Stimulated activated naive CD8-positive, alpha-beta T cell treated with anti-CD3 and anti-CD28 coated beads, Interleukin-15, Interleukin-2, amounts not matched to agents 100 ng/mL and 50 ng/mL, for 24 hours (primary cell): Measurements from ENCODE around the gene MYCBPAP.

Experiments
- H3K27ac Mint-ChIP-seq: one replicate; pipeline ENCODE4 v1.8.0; 2021; ENCODE audit warnings: mild to moderate bottlenecking, mixed read lengths
- H3K27me3 Mint-ChIP-seq: one replicate; pipeline ENCODE4 v1.8.0; 2021; ENCODE audit warnings: mixed read lengths
- H3K36me3 Mint-ChIP-seq: one replicate; pipeline ENCODE4 v1.8.0; 2021; ENCODE audit warnings: low read depth, mixed read lengths
- H3K4me1 Mint-ChIP-seq: one replicate; pipeline ENCODE4 v1.8.0; 2021; ENCODE audit warnings: low read depth, mixed read lengths
- H3K4me3 Mint-ChIP-seq: one replicate; pipeline ENCODE4 v1.8.0; 2021; ENCODE audit warnings: mild to moderate bottlenecking, mixed read lengths
- H3K9me3 Mint-ChIP-seq: one replicate; pipeline ENCODE4 v1.8.0; 2021; ENCODE audit warnings: mixed read lengths

The MYCBPAP gene

DNA sequence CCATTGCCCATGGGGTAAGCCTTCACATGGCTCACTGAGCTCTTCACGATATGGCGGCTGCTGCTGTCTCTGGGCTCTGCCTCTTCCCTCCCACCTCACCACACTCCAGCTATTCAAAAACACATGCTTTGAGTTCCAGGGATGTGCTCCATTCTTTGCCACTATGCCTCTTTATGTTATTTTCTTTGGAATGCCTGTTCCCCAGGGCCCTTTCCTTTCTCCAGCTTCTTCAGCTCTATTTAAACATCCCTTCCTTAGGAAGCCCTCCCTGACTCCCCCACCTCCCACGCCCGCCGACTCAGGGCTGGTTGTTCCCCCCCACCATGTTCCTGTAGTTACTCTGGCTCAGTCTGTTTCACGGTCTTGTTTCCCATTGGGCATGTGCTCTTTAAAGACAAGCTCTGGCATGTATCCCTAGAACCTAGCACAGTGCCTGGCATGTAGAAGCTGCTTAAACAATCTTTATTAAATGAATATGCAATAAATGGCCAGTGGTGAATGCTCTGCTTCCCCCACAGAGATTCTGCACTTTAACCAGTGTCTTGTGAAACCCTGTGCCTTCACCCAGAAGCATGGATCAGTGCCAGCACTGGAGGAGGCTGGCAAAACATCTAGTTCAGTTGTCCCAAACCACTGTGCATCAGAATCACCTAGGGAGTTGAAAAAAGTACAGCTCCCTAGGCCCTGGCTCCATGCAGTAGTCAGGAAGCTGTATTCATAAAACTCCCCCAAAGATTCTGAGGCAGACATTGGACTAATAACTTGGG, 6.9 kb downstream of the MYCBPAP start:
- Mint-ChIP-seq H3K36me3 (no peaks in the 10 kb centered on the region), H3K27me3 (no peaks in the 10 kb centered on the region), H3K27ac (no peak overlapping the region), H3K4me1 (peaks cover 21% of the 10 kb centered on the region), H3K9me3 (no peaks in the 10 kb centered on the region), H3K4me3 (no peak overlapping the region)

DNA sequence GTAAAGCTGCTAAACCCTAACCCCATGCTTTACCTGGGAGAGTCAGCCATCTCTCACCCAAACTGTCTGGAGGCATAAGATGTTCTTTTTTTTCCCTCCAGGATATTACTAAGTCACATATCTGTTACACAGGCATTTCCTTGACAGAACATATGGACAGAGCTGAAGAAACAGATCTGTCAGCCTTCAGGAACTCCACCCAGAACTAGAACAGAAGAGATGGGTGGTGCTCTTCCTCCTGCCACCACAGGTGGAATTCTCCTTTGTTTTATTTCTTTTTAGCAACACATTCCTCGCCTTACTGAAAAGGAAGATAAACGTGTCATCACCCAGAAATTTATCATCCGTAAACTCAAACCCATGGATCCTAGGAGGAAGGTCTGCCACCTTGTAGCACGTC, 8.8 kb downstream of the MYCBPAP start:
- no peak overlapping the region for H3K4me3 Mint-ChIP-seq
- peaks cover 5% of the 10 kb centered on the region for H3K4me1 Mint-ChIP-seq
- no peaks in the 10 kb centered on the region for H3K36me3 Mint-ChIP-seq
- no peak overlapping the region for H3K27ac Mint-ChIP-seq
- H3K9me3 Mint-ChIP-seq = no peaks in the 10 kb centered on the region
- H3K27me3 Mint-ChIP-seq = no peaks in the 10 kb centered on the region

- Mint-ChIP-seq H3K27me3 (no peaks in the 10 kb centered on the region), H3K27ac (no peak overlapping the region), H3K4me1 (no peaks in the 10 kb centered on the region), H3K4me3 (no peak overlapping the region), H3K36me3 (no peaks in the 10 kb centered on the region), H3K9me3 (no peaks in the 10 kb centered on the region)
Measured at GRCh38 chr17:50517504-50518383, 9.5 kb downstream of the MYCBPAP start.

GRCh38 chr17:50518384-50519023, 10.3 kb downstream of the MYCBPAP start:
- Mint-ChIP-seq H3K27ac (no peak overlapping the region), H3K4me1 (no peaks in the 10 kb centered on the region), H3K4me3 (no peak overlapping the region), H3K36me3 (no peaks in the 10 kb centered on the region), H3K27me3 (no peaks in the 10 kb centered on the region), H3K9me3 (no peaks in the 10 kb centered on the region)

DNA sequence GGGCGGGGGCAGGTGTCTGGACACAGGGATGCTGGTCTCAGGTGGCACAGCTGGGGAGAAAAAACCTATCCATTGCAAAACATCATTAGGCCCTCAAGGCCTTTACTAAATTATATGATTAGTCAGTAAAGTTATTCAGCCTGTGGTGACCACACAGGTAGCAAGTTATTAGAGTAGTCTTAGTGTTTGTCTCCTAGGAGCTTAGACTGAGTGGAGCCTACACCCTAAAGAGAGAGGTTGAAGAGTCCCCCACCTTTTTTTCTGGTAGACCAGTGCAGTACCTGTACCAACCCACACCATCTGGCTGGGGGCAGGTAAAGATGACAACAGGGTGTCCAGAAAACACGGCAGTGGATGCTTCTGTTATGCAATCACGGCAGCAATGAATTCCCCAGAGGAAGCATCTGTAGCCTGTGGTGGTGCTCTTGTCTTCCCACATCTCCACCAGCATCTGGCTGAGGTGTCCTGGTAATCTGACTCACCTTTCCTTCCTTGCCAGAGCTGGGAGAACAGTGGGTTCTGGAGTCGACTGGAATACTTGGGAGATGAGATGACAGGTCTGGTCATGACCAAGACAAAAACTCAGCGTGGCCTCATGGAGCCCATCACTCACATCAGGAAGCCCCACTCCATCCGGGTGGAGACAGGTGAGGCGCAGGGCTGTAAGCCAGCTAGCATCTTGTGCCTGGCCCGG, 11.0 kb downstream of the MYCBPAP start:
- no peak overlapping the region for H3K27ac Mint-ChIP-seq
- H3K9me3 Mint-ChIP-seq = no peaks in the 10 kb centered on the region
- no peak overlapping the region for H3K4me3 Mint-ChIP-seq
- no peaks in the 10 kb centered on the region for H3K36me3 Mint-ChIP-seq
- no peaks in the 10 kb centered on the region for H3K27me3 Mint-ChIP-seq
- no peaks in the 10 kb centered on the region for H3K4me1 Mint-ChIP-seq

DNA sequence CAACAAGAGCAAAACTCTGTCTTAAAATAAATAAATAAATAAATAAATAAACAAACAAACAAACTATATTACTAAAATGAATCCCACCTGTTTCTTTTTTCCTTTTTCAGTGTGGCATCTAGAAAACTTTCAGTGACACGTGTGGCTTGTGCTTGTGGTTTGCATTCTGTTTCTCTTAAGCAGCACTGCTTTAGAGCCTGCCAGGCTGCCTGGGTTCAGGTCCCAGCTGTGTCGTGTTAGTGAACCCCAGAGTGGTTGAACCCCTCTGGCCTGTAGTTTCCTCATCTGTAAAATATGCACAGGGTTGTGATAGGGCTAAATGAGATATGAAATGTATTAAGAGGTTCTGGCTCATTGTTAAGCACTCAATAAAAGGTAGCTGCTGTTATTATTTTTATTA, 12.2 kb downstream of the MYCBPAP start:
- Mint-ChIP-seq H3K9me3 (no peaks in the 10 kb centered on the region), H3K27ac (no peak overlapping the region), H3K4me3 (no peak overlapping the region), H3K36me3 (no peaks in the 10 kb centered on the region), H3K27me3 (no peaks in the 10 kb centered on the region), H3K4me1 (no peaks in the 10 kb centered on the region)

- H3K27me3 Mint-ChIP-seq = no peaks in the 10 kb centered on the region
- H3K4me1 Mint-ChIP-seq = no peaks in the 10 kb centered on the region
- no peaks in the 10 kb centered on the region for H3K36me3 Mint-ChIP-seq
- H3K4me3 Mint-ChIP-seq = no peak overlapping the region
- no peak overlapping the region for H3K27ac Mint-ChIP-seq
- H3K9me3 Mint-ChIP-seq = no peaks in the 10 kb centered on the region
Measured at GRCh38 chr17:50521514-50521913, 13.3 kb downstream of the MYCBPAP start.

- Mint-ChIP-seq H3K27me3 (no peaks in the 10 kb centered on the region), H3K4me1 (no peaks in the 10 kb centered on the region), H3K36me3 (no peaks in the 10 kb centered on the region), H3K27ac (no peak overlapping the region), H3K4me3 (no peak overlapping the region), H3K9me3 (no peaks in the 10 kb centered on the region)
Measured at GRCh38 chr17:50522766-50523165, 14.5 kb downstream of the MYCBPAP start.

DNA sequence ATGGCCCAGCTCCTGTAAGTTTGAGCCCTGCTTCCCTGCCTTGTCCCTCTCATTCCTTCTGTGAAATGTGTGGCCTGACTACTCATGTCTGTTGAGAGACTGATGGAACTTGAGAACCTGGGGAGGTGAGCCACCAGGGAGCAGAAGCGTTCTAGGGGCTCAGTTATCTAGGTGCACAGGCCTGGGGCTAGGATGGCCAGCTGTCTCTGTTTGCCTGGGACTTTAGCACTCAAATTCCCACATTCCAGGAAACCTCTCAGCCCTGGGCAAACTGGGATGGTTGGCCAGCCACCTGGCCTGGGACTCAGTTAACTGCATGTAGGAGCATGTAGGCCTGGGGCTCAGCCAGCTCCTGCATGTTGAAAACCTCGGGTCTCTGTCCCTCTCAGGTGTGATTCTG, 15.0 kb downstream of the MYCBPAP start:
- Mint-ChIP-seq H3K4me1 (no peaks in the 10 kb centered on the region), H3K4me3 (no peak overlapping the region), H3K27me3 (no peaks in the 10 kb centered on the region), H3K36me3 (no peaks in the 10 kb centered on the region), H3K9me3 (no peaks in the 10 kb centered on the region), H3K27ac (no peak overlapping the region)

DNA sequence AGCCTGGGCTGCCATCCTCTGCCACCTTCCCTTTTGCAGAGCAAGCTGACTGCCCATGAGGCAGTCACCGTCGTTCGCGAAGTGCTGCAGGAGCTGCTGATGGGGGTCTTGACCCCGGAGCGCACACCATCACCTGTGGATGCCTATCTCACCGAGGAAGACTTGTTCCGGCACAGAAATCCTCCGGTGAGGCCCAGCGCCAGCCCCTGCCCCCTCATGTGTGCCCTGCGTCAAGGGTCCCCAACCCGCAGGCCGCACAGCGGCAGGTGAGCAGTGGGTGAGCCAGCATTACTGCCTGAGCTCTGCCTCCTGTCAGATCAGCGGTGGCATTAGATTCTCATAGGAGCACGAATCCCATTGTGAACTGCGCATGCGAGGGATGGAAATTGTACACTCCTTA, 16.6 kb downstream of the MYCBPAP start:
- Mint-ChIP-seq H3K9me3 (no peaks in the 10 kb centered on the region), H3K27ac (no peak overlapping the region), H3K4me1 (no peaks in the 10 kb centered on the region), H3K4me3 (no peak overlapping the region), H3K27me3 (peaks cover 9% of the 10 kb centered on the region), H3K36me3 (no peaks in the 10 kb centered on the region)

DNA sequence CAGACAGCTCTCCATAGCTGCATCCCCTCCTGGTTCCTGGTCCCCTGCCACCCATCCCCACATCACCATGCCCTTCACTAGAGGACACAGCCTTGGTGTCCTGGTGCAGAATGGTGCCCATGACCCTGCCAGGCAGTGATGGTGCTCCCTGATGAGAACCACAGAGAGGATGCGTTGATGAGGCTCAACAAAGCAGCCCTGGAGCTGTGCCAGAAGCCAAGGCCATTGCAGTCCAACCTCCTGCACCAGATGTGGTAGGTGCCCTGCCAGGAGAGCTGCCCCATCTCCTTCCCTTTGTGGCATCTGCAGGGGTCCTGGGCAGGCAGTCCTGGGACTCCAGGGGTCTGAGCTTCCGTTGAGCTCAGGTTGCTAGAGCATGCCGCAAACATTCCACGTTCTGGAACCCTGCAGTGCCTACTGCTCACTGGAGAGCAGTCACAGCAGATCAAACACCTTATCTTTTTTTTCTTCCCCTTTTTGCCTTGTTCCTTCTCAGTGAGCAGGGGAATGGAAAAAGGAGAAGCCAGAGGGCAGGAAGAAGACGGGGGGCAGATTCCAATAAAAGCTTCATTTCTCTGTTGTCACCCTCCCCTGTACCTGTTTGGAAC, 19.0 kb downstream of the MYCBPAP start:
- Mint-ChIP-seq H3K9me3 (no peaks in the 10 kb centered on the region), H3K4me1 (no peaks in the 10 kb centered on the region), H3K4me3 (no peak overlapping the region), H3K27ac (no peak overlapping the region), H3K36me3 (no peaks in the 10 kb centered on the region), H3K27me3 (peaks cover 33% of the 10 kb centered on the region)

DNA sequence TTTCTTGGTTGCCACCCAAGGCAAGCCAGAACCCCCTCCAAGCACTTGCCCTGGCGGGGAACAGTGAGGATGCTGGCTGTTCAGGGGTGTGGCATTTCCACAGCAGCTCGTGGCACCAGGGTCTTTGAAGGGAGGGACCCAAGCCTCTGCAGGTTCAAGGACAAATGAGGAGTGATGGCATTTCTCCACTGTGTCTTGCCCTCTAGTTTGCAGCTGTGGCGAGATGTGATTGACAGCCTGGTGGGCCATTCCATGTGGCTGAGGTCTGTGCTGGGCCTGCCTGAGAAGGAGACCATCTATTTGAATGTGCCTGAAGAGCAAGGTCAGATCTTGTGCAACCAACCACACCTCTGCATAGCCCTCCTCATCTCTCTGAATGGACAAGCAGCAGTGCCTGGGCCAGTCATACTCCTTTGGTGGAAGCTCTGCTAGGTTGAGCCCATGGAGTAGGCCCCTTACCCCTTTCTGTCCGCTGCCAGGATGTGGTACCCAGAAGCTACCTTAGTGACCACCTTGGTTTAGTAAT, 19.8 kb downstream of the MYCBPAP start:
- Mint-ChIP-seq H3K9me3 (no peaks in the 10 kb centered on the region), H3K27ac (no peak overlapping the region), H3K36me3 (no peaks in the 10 kb centered on the region), H3K4me1 (no peaks in the 10 kb centered on the region), H3K27me3 (peaks cover 38% of the 10 kb centered on the region), H3K4me3 (no peak overlapping the region)

- H3K36me3 Mint-ChIP-seq = no peaks in the 10 kb centered on the region
- H3K4me1 Mint-ChIP-seq = peaks cover 15% of the 10 kb centered on the region
- H3K4me3 Mint-ChIP-seq = no peak overlapping the region
- H3K9me3 Mint-ChIP-seq = no peaks in the 10 kb centered on the region
- H3K27me3 Mint-ChIP-seq = peaks cover 53% of the 10 kb centered on the region
- H3K27ac Mint-ChIP-seq = no peak overlapping the region
Measured at GRCh38 chr17:50529849-50530248, 21.6 kb downstream of the MYCBPAP start.

DNA sequence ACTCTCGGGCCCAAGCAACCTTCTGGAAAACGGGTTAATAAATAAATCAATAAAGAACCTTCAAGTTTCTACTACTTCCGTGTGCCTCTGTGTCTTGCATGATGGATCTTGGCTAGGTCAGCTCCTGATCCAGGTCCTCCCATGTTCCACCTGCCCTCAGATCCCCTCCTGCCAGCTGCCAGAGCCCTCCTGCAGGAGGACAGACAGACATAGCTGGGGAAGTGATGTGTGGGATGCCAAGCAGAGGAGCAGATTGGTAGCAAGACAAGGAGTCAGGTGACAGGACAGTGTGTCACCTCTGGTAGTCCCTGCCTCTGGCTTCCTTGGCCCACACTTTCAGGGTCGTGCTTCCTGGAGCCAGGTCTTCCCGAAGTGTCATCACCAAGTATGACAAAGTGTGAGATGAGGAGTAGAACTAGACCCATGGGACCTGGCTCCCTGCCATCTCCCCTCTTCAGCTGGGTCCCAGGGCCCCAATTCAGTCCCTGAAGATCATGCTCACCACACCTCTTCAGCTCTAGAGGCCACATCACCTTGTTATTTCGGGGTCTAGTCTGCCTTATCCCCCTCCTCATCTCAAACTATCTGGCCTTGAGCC, 23.3 kb downstream of the MYCBPAP start:
- Mint-ChIP-seq H3K36me3 (no peaks in the 10 kb centered on the region), H3K4me3 (no peak overlapping the region), H3K4me1 (peaks cover 15% of the 10 kb centered on the region), H3K9me3 (no peaks in the 10 kb centered on the region), H3K27ac (no peak overlapping the region), H3K27me3 (peaks cover 58% of the 10 kb centered on the region)
